GM12874 (cell line): ENCODE results near the gene NSL1.

ENCODE experiments used
- CTCF ChIP-seq: IDR thresholded peaks from 2 replicates; pipeline ENCODE4 v1.5.1; 2011; ENCODE audit warnings: low read depth, mild to moderate bottlenecking, control low read depth, low read length, moderate library complexity; ENCODE audit not compliant: insufficient read depth

The NSL1 gene

GRCh38 chr1:212683357-212683722, 108.2 kb downstream of the NSL1 start:
- TF ChIP-seq CTCF, result no peak

GRCh38 chr1:212680680-212681389, 110.7 kb downstream of the NSL1 start:
- TF ChIP-seq CTCF, result no peak

- TF ChIP-seq CTCF, result no peak
These were observed 112.8 kb downstream of the NSL1 start for GRCh38 chr1:212678456-212679410.

GRCh38 chr1:212677573-212677972, 114.0 kb downstream of the NSL1 start:
- TF ChIP-seq CTCF, result no peak

GRCh38 chr1:212677136-212677535, 114.4 kb downstream of the NSL1 start:
- no peak for TF ChIP-seq CTCF
